Measurements from ENCODE around the gene LCP1. TPM values are rescaled to one million over a fixed set of nuclear protein-coding genes. Genes with fewer than 3 reads are reported as not detected.
"Not testable (repeated sequence)": the region's sequence is repeated elsewhere in the genome, so short reads cannot be mapped to it uniquely, and the experiment has no call there.

Gene LCP1
- total RNA-seq, 1 experiment from 2014 or later = not detected

DNA sequence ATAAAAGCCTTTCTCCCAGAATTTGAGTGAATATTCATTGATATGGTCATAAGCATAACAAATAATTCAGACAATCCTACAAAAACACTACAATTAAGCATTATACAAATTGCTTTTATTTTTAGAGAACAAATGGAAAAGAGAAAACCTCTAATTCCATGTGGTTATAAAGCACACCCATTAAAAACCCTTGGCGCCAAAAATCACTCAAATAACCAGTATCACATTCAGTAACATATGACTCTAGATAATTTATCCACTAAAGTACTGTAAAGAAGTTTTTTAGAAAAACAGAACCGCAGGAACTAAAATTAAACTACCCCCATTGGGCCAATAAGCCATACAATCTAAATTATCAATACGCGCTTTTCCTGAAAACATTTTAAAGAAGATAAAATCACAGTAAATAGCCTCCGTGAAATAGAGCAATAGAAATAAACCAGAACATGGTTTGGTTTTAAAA lies 569 bp downstream of the LCP1 start:
- DNase-seq (ENCODE audit: low read depth) = no peak

DNA sequence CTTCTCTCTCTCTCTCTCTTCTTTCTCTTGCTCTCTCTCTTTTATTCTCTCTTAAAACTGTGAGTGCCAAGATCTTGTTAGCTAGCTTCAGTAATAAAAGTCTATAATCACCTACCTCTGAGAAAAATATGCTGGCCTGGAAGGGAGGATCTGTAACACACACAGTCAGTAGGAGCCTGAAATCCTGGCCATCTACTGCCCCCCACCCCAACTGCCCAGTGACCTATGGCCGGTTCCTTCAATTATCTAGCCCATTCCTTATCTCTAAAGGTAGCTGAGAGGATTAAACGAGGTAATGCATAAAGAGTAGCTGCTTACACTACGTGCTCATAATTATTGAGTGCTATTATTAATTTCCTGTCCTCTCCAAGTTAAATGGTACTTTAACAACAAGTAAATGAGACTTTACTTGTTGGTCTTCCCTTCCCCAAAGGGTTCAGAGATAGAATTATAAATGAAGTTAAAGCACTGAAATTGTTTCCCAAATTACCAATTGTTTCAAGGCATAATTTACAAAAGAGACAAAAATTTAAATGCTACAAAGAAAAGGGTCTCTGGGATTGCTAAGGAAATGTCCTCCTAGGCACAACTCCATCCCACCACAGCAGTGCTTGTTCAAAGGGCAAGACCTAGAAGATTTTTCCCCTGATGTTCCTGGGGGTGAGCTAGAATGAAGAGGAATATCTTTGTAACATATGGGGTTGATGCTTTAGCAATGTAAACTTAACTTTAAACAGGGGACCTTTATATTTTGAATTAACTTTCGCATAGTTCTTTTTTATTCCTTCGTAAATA lies 1.8 kb downstream of the LCP1 start:
- DNase-seq (ENCODE audit: low read depth) = no peak

DNA sequence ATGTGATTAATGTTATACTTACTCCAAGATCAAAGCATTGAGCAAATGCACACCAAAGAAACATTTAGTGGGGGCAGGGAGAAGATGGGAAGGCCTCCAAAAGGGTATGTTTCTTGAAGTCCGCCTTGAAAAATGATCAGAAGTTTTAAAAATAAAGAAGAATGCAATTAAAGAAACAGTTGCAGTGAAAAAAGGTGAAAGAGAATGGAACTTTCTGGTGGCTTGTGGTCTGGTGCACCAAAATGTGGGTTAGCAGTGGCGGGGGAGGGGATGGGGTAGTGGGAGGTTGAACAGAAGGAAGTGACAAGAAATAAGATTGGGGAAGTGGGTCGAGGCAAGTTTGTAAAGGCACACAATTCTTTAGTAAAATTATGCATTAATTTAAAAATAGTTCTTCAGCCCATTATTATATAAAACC lies 2.5 kb downstream of the LCP1 start:
- no peak for DNase-seq (ENCODE audit: low read depth)

GRCh38 chr13:46178821-46179220 lies 3.2 kb downstream of the LCP1 start:
- DNase-seq (ENCODE audit: low read depth) = no peak

- no peak for DNase-seq (ENCODE audit: low read depth)
These were observed 3.8 kb downstream of the LCP1 start for GRCh38 chr13:46178143-46178542.

DNA sequence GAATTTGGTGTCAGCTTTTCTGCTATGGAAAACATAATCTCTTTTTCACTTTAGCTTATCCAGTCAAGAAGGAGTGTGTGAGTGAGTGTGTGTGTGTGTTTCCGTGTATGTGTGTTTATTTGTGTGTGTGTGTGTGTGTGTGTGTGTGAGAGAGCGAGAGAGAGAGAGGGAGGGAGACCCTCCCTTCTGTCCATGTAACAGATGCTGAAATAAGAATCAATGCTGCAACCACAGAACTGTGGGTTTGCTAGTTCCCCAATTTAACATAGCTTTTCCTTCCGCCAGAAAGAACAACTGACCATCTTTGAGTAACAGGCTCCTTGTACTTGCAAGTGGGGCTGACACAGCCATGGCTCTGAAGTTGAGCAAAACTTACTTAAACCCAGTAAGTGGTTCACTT lies 5.2 kb downstream of the LCP1 start:
- DNase-seq (ENCODE audit: low read depth) = no peak

DNA sequence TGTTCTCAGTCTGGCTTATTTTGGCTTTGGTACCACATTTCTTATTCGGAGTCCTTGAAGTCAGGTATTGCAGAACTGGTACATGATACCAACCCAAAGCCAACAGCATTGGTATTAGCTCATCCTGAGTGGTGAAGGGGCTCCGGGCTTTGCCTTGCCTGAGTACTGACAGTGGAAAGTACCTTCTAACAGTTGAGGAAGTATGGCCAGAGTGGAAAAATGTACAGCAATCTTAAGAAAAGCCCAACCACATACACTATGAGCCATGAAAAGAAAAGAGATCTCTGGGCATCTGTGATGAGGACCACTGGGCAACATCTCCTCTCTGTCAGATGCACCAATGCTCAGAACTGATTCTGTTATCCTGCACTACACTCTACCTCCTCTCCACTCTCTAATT lies 8.3 kb downstream of the LCP1 start:
- DNase-seq (ENCODE audit: low read depth) = no peak

DNA sequence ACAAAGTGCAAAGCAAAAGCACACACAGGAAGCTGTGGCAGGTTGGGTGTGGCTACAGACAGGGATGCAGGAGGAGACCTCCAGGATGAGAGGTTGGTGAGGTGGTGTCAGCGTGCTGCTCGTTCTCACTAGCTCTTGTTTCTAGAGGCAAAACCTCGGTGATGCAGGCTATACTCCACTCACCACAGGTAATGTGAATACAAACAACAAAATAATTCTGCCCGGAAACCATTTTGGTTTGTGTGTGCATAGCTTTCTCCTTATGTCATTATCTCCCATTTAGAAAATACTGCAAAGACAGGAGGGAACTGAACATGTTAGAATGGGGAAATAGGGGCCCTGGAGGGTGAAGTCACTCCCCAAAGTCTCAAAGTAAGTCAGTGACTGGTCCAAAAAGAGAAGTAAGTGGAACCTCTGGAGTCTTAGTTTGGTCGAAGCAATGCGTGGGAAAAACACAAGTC lies 9.4 kb downstream of the LCP1 start:
- no peak for DNase-seq (ENCODE audit: low read depth)

DNA sequence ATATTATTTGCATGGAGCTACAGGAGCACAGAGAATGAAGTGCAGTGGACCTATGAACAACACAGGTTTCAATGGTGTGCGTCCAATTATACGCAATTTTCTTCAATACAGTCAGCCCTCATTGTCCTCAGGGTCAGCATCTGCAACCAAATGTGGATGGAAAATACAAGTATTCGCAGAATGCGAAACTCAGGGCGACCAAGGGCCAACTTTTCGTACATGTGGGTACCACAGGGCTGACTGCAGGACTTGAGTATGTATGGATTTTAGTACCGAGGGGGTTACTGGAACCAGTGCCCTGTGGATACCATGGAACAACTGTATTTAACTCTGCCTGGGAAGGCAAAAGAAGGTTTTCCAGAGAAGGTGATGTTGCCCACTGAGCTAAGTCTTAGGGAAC lies 10.2 kb downstream of the LCP1 start:
- no peak for DNase-seq (ENCODE audit: low read depth)

DNA sequence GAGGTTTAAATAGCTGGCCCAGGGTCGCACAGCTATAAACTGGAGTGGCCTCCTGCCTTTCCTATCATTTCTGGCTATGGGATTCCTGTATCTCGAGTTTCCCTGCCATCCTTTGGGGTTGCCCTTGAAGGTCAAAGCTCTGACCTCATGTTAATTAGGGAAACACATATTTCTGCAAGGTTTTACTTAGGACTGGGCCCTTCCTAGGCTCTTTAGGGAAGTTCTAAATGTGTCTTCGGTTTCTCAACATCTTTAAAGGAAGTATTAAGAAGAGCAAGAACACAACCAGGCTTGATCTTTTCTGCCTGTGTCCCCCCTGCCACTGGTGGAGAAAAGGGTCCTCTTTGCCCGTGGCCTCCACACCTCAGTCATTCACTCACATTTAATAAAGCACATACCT lies 10.8 kb downstream of the LCP1 start:
- no peak for DNase-seq (ENCODE audit: low read depth)

DNA sequence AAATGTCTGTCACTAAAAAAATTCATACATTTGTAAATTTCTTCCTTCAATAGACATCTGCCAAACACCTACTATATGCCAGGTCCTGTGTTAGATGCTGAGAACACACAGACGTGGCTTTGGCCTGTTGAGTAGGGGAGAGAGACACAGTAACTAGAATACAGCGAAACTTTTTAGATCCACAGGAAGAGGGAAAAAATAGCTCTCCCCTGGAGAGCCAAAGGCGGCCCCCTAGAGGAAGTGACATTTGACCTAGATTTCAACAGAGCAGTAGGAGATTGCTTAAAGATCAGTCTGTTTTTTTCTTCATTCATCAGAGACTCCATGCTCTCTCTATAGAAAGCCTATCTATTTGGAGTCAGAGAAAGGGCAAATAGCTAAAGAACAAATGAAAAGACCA lies 11.3 kb downstream of the LCP1 start:
- DNase-seq (ENCODE audit: low read depth) = no peak

GRCh38 chr13:46170268-46170667 lies 11.7 kb downstream of the LCP1 start:
- no peak for DNase-seq (ENCODE audit: low read depth)

DNA sequence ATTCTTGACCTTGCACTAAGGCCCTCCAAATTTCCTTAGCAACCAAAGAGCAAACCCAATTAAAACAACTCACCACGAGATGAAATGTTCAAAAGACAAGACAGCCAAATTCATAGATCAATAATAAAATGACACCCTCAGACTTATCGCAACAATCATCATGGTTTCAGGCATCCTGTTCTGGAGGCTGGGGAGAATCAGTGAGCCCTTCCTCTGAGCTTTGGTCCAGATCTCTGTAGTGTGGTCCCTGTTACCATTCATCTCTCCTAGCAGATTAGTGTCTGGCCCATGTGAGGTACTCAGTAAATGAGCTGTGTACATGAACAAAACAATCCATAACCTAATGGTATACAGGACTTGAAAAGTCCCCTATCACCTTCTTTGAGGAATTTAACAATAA lies 12.2 kb downstream of the LCP1 start:
- DNase-seq (ENCODE audit: low read depth) = no peak

DNA sequence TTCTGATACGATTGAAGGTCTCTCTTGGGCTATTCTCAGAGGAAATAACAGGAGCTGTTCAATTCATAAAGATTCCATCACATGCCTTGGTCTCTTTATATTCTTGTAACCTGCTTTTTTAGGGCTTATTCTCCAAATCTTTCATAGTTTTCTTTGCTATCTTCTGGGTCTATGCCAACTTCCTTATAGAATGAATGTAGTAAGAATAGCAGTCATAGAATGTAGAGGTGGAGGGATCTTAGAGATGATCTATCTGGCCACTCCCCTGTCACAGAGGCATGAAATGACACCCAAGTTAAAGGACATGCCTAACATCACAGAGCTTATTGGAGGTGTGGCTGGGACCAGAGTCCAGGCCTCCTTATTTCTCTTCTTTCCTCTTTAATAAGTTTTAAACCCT lies 13.2 kb downstream of the LCP1 start:
- DNase-seq (ENCODE audit: low read depth) = no peak

GRCh38 chr13:46168341-46168740 lies 13.6 kb downstream of the LCP1 start:
- no peak for DNase-seq (ENCODE audit: low read depth)

DNA sequence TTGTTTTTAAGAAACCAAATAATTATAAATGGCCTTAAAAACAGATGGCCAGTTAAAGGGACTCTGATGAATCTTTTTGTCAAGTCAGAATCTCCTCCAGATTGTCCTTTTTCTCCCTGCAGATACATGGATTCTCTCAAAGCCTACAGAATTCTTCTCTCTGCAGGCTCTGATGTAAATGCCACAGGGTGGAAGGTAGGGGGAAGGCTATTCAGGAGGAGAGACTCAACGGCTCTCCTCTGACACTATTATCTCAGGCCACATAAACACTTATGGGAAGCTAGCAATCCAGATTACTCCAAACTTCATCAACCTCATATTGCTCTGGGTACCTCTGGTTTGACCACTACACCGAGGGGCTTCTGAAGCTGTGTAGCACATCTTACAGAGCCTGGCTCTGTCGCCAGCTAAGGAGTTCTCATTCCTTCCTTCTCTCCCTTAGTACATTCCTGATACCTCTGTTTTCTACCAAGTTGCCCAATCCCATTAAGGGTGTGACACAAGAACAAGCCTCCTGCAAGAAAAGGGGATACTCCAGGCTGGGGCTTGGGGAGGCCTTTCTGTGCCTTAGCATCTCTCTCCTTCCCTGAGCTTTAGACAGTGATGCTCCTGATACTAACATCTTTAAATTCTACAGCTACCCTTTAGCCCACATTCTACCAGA lies 14.9 kb downstream of the LCP1 start:
- no peak for DNase-seq (ENCODE audit: low read depth)

- no peak for DNase-seq (ENCODE audit: low read depth)
These were observed 15.8 kb downstream of the LCP1 start for GRCh38 chr13:46166224-46166584.

DNA sequence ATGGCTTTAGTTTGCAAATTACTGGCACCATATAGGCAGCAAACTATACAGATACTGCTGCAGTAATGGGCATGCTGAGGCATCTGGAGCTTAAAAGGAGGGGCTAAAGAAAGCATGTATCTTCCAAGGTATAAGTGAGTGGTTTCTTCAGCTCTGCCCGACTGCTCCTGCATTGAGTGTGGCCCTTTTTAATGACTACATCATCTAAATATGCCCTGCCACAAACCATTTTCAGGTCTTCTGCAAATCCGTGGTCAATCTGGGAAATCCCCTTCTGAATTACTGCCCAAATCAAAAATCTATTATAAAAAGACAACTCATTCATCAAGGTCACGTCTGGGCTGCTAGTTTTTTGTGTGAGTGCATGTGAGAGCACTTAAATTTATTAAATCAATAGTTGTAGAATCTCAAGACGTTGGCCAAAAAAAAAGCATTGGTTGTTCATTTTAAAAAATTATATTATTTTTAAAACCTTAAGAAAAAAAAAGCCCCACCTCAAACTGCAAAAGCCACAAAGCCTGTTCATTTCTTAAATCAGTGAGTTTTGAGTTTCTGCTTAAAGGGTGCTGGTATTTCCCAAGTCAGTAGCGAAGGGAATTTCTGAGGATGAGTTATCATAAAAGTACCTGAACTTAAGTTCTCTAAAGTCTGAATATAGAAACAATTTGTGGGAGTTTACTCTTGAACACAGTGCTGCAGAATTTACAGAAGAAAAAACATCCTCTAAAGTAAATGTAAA lies 16.3 kb downstream of the LCP1 start:
- no peak for DNase-seq (ENCODE audit: low read depth)

DNA sequence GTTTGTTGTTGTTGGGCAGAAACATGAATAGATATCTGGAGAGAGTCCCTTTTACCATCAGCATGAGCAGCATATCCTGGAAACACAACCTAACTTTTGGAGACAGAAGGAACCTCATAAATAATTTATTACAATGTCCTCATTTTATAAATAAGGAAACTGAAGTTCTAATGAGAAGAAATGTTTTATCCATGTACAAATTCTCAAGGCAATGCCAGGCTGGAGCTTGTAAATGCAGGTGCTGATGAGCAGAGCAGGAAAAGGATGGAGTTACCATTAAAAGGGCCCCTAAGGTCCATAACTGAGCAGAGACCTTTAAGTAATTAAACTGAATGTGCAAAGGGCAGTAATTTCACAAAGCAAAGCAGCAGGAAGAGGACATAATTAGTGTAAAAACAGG lies 17.3 kb downstream of the LCP1 start:
- no peak for DNase-seq (ENCODE audit: low read depth)

- not testable (repeated sequence) for DNase-seq (ENCODE audit: low read depth)
These were observed 19.2 kb downstream of the LCP1 start for GRCh38 chr13:46162741-46163140.

GRCh38 chr13:46160471-46161066 lies 21.4 kb downstream of the LCP1 start:
- DNase-seq (ENCODE audit: low read depth) = peak; percentile 43

DNA sequence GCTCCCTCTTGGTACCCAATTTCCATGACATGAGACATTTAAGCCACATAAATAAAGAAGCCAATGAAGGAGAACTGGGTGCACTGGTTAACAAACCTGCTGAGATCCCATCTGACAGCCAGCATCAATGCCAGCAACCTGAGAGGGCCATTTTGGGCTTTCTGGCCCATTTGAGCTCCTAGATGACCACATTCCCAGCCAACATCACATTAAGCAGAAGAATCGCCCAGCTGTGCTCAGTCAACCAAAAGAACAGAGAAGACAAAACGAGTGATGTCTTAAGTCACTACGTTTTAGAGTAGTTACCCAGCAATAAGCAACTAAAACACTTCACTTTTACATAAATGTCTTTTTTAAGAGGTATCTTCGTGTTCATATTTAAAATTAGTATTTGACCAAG lies 21.9 kb downstream of the LCP1 start:
- DNase-seq (ENCODE audit: low read depth) = no peak
